Stimulated activated CD8-positive, alpha-beta memory T cell treated with anti-CD3 and anti-CD28 coated beads, Interleukin-7, amount 100 ng/mL, for 24 hours (primary cell): Measurements from ENCODE around the gene CFAP68.
A peak's percentile ranks its signal among the peaks of the same experiment; 100 is the strongest.

Experiments used
- DNase-seq: peaks from one replicate; pipeline ENCODE4 v3.0.0-alpha.2; 2020; ENCODE audit warnings: low read depth

CFAP68 gene, protein sequence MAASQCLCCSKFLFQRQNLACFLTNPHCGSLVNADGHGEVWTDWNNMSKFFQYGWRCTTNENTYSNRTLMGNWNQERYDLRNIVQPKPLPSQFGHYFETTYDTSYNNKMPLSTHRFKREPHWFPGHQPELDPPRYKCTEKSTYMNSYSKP

DNA sequence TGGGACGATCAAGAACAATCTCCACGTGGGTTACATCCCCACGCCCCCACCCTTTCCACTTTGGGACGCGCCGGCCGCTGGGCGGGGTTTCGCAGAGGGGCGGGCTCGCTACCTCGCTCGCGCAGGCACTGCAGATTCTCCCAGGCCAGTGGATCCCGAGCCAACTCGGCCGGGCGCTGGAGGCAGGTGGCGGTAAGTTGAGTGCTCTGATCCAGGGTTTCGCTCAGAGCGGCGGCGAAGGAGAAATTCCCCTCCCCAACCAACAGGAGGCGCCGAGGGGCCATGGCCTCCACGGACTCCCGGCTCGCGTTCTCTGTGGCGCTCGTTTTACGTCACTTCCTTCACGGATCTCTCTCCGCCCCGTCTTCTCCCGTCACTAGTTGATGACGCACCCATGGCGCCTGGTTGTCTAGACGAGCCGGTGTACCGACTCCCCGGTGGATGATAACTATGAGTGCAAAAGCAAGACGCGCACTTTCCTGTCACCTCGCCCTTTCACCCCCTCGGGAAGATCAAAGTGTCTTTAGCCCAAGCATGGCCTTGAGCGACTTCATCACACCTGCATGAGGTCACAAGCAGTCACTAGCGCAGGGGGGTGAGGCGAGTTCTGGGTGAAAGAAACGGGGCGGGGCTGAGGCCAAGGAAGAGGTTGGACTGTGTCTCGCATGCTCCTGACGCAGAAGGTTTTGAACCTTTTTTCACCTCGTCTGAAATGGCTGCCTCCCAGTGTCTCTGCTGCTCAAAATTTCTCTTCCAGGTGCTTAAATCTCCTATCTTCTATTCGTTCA is at the start of gene CFAP68, which contains the start of gene FDXACB1:
Gene CFAP68, plus strand, starts transcription at position 693 of the 788 bp plus-strand sequence. Its CDS starts 20 bp downstream, at position 713.
Gene FDXACB1, minus strand, starts transcription at position 317 of the 788 bp plus-strand sequence. Its CDS starts 33 bp downstream, at position 284.
- DNase-seq, result peak; percentile 83

DNA sequence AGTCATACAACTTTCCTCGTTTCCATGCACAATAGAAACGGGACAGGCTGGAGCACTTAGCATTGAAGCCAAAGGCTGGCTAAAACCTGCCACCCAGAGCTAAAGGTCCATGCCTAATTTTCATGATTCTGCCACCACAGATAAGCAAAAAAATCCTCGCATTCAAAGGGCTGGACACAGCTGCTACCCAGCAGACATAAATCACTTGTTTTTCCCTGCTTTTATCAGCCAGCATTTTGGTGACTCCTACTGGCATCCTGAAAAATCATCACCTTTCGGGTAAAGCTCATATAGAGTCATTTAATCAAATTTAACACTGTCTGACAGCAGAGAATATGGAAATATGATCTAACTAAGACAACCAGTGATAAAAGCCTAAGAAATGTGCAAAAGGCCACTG is 45.8 kb upstream of the CFAP68 start:
- DNase-seq, result no peak

GRCh38 chr11:111834432-111835163 is 44.7 kb upstream of the CFAP68 start:
- DNase-seq, result no peak

DNA sequence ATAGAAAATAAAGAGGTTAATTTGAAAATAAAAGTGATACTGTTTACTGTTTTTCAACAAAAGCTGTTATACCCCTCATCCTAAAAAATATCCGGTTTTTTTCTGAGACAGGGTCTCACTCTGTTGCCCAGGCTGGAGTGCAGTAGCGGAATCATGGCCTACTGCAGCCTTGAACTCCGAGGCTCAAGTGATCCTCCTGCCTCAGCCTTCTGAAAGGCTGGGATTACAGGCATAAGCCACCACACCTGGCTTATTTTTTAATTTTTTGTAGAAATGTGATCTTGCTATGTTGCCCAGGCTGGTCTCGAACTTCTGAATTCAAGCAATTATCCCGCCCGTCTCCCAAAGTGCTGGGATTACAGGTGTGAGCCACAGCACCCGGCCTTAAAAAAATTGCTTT is 43.7 kb upstream of the CFAP68 start:
- no peak for DNase-seq

GRCh38 chr11:111836162-111836561 is 43.2 kb upstream of the CFAP68 start:
- DNase-seq, result no peak

GRCh38 chr11:111836721-111837120 is 42.6 kb upstream of the CFAP68 start:
- no peak for DNase-seq

- DNase-seq, result no peak
Observed at GRCh38 chr11:111837366-111837891, 41.9 kb upstream of the CFAP68 start.

GRCh38 chr11:111838054-111838453 is 41.3 kb upstream of the CFAP68 start:
- no peak for DNase-seq

- DNase-seq, result no peak
Observed at GRCh38 chr11:111840143-111840542, 39.2 kb upstream of the CFAP68 start.

DNA sequence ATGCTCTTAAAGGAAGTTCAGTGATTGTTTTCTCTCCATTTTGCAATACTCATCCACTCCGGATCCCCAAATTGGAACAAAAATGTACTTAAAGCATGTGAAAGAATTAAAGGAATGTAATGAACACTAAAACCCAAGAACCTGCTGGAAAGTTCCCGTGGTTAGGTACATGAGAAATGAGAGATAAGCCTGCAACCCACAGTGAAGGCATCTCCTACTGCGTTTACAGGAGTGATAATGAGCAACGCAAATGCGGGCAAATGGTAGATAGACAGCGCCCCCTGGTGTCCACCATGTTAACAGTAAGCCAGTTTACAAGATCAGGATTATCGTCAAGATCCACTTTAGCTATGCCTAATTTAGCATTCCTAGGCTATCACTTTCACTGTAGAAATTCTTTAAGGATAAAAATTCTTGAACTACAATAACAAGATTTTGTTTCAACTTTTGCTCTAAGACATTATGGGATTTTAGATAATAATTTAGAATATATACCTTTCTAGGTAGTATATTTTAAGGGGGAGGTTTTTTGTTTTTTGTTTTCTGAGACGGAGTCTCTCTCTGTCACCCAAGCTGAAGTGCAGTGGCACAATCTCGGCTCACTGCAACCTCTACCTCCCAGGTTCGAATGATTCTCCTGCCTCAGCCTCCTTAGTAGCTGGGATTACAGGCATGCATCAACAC is 37.8 kb upstream of the CFAP68 start:
- peak; percentile 84 for DNase-seq

DNA sequence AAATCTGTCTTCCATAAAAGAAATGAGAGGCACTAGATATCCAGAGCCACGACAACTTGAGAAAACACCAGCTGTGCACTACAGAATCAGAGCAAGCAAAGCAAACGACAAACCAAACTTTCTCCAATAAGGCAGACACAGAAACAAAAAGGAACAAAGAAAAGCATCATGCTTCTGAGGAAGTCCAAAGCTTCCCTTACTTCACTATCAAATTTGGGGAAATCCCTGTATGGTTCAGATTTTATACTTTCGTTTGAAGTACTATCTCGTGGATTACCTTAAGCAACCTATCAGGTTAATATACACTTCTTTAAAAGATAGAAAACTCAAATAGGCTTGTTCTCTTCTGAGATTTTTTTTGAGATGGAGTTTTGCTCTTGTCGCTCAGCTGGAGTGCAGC is 35.7 kb upstream of the CFAP68 start:
- DNase-seq, result no peak

DNA sequence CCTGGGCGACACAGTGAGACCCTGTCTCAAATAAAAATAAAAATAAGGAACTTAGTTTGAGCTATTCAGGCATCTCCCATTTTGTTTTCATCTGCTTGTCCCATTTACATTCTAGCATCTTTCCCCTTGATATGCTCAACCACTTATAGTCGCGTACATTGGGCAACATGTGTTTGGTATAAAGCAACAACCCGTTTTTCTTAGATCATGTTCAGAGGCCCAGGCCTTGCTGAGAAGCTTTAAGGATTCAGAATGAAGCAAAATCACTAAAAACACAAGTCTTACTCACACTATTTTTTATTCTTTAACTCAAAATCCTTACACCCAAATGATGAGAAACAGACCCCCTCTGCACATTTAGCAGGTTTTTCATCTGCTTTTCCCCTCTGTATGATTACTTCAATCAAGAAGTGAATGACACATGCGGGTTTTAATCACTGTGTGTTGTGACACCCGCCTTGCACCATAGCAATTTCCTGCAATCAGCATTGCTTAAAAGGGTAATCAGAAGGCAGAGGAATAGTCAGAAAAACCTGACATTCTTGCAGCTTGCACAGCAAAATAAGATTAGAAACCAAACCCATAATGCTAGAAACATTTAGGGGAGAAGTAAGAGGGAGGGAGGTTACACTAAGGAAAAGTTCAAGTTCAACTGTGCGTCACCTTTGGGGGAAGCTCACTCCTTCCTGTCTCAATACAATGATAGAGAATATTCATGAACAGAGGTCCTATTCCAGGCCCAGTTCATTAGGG is 33.9 kb upstream of the CFAP68 start:
- no peak for DNase-seq

DNA sequence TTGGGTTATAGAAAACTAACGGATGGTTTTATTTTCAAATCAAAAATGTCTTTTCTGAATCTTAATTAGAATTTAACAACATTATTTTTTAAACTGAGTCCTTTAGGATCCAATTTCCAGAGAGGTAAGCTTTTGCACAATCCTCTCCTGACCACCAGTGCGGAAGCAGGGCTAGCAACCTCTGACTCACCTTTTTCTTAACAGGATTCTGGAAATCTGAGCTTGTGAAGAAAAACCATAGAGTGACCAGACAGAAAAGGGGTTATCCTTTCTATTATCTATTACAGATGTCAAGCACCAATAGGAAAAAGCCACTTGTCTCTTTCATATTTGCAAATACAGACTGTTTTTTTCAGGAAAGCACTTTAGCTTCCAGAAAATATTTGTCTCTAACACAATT is 33.3 kb upstream of the CFAP68 start:
- DNase-seq, result no peak

DNA sequence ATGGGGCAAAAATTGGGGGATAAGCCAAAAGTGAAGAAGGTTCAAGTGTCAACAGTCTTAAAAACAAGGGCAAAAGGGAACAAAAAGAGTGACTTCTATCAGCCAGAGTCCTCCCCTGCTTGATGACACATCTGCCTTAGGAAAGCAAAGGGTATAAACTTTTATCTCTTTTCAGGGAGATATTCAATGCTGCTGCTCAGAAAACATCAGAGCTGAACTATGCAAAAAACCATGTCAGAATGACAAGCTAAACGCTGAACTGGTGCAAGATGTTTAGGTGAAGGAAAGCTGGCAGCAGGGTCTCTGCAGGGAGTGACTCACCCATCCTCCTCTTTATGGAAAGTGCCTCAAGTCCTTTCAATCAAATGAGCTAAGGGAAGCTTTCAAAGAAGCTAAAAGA is 32.7 kb upstream of the CFAP68 start:
- DNase-seq, result no peak

GRCh38 chr11:111849631-111850030 is 29.7 kb upstream of the CFAP68 start:
- DNase-seq, result no peak

DNA sequence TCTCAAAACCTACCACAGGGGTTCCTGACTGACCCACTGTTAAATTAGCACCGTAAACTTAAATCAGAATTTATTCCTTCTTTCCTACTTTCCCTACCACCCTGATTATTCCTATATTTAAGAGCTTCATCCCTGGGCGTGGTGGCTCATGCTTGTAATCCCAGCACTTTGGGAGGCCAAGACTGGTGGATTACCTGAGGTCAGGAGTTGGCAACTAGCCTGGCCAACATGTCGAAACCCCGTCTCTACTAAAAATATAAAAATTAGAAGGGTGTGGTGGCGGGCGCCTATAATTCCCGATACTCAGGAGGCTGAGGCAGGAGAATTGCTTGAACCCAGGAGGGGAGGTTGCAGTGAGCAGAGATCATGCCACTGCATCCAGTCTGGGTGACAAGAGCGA is 28.3 kb upstream of the CFAP68 start:
- DNase-seq, result no peak

- DNase-seq, result no peak
Observed at GRCh38 chr11:111851636-111852035, 27.7 kb upstream of the CFAP68 start.

GRCh38 chr11:111852103-111852502 is 27.2 kb upstream of the CFAP68 start:
- no peak for DNase-seq

DNA sequence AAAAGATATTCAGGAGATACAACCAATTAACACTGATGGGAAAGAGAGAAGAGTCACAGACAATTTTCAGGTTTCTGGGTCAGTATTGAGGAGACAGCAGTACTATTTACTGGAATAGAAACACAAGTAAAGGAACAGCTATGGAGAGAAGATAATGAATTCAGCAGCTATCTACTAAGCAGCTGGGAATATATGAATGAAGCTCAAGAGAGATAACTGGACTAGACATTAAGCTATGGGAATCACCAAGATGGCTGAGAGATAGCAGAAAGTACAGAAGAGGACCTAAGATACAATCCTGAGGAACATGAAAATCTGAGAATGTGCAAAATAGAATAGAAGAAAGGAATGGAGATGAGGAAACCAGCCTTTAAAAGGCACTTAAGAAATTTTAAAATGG is 23.8 kb upstream of the CFAP68 start:
- no peak for DNase-seq

- no peak for DNase-seq
Observed at GRCh38 chr11:111860257-111860656, 19.1 kb upstream of the CFAP68 start.

DNA sequence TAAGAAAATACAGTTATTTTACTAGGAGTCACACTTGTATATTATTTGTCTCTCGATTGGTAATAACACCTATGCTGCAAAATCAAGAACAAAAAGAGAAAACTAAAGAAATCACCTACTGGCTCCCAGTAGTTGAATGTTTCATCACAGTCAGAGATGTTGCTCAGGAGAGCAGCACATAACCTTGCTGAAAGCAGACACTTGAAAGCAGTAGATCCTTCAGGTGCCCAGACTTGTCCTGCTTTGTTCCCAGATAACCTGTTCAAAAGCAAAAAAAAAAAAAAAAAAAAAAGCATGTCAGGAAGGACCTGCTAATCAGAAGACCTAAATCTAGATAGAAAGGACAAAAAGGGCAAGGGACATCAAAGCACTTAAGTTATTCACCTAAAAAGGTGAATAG is 9.2 kb upstream of the CFAP68 start:
- DNase-seq, result no peak

GRCh38 chr11:111870522-111870885 is 8.8 kb upstream of the CFAP68 start:
- DNase-seq, result no peak
